GM12874 (cell line): ENCODE data around the gene MSI2.

Source experiments
- TF ChIP-seq, protein P1 (sequence below): IDR thresholded peaks from 2 replicates; pipeline ENCODE4 v1.5.1; 2011; ENCODE audit warnings: low read depth, mild to moderate bottlenecking, control low read depth, low read length, moderate library complexity; ENCODE audit not compliant: insufficient read depth

The MSI2 gene

DNA sequence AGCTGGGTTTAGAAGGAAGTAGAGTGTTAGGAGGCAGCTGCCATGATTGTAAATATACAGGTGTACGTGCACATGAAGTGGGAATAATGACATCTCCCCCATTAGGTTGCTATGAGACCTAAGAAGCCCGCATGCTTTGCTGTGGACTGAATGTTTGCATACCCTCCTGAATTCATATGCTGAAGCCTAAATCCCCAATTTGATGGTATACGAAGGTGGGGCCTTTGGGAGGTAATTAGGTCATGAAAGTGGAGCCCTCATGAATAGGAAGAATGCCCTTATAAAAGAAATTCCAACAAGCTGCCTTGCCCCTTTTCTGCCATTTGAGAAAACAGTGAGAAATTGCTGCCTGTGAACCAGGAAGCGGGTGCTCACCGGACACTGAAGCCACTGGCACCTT, 444.8 kb downstream of the MSI2 start:
- TF ChIP-seq, protein P1, sequence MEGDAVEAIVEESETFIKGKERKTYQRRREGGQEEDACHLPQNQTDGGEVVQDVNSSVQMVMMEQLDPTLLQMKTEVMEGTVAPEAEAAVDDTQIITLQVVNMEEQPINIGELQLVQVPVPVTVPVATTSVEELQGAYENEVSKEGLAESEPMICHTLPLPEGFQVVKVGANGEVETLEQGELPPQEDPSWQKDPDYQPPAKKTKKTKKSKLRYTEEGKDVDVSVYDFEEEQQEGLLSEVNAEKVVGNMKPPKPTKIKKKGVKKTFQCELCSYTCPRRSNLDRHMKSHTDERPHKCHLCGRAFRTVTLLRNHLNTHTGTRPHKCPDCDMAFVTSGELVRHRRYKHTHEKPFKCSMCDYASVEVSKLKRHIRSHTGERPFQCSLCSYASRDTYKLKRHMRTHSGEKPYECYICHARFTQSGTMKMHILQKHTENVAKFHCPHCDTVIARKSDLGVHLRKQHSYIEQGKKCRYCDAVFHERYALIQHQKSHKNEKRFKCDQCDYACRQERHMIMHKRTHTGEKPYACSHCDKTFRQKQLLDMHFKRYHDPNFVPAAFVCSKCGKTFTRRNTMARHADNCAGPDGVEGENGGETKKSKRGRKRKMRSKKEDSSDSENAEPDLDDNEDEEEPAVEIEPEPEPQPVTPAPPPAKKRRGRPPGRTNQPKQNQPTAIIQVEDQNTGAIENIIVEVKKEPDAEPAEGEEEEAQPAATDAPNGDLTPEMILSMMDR, result no peak

DNA sequence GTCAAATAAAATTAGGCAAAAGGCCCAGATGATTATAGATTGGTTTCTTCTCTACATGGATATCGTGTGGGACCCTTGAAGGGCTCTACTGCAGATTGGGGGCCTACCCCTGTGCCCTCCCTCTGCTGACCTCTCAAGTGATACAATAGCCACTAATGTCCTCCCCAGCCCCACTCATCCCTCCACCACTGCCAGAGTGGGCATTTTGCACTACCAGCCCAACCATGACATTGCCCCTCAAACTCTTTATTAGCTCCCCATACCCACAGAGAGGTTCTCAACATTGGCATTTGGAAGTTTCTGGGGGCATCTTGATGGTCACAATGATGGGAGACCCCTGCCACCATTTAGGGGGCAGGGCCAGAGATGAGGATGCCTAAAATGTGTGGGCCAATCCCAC, 446.9 kb downstream of the MSI2 start:
- TF ChIP-seq, protein P1, result no peak

DNA sequence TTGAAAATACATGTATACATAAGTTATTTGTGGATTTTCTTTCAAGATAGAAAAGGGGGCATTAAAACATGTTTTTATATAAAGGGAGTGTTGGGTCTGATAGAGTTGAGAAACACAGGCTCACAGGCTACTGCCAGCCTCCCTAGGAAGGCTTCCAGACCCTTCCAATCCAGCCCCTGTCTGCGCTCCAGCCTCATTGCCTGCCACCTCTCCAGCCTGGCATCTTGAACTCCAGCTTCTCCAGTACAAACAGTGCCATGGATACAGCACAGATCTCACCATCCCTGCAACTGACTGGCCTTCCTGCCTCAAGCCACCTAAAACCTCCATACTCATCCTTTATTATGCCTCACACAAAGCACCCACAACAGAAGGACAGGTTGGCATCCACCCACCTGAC, 448.1 kb downstream of the MSI2 start:
- TF ChIP-seq, protein P1, result no peak

DNA sequence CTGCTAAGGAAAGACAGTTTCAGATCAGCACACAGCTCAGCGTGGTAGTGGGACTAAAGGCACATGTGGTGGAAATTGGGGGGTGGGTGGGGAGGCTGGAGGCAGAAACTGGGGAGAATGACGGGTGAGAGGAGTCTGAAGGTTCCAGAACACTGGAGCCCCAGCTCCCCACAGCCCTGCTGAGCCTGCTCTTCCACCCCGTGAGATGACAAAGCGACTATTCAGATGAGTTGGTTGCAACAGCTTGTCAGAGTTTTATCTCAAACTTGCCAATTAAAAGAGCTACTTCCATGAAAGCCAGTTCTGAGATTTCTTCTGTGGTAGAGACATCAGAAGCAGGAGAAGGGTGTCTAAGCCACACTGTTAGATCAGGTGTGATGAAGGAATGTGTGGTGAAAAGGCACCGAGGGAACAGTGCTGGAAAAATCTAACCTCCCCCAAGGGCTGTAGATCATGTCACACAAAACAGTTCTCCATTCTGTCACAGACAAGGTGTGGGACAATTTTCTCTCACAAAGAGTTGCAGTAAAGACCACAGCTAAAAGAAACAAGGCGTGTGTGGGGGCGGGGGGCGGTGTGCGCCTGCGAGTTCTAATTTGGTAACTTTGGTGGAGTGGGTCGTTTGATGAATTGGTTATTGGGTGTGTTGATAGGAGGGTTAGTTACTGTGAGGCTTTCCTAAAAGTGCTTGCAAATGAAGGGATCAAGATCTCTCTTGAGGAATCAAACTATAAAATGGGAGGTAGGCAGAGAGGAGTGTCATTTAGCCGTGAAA, 449.8 kb downstream of the MSI2 start:
- TF ChIP-seq, protein P1, result no peak

DNA sequence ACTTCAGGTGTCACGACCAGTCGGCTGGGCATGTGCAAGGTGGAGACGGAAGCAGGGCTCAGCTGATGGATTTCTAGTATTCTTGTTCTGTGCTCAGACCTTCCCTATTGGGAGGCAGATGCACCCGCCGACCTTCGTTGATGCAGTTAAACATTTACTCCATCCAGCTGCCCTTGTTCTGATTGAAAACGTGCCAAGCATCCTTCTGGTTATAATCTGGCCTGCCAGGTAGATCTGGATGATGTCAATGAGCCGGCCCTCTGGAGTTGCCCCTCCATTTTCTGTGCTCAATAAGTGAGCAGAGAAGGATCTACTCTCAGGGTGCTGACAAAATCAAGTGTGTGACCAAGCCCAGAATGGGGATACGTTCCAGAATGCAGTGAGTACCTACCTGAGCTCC, 450.4 kb downstream of the MSI2 start:
- TF ChIP-seq, protein P1, result no peak

DNA sequence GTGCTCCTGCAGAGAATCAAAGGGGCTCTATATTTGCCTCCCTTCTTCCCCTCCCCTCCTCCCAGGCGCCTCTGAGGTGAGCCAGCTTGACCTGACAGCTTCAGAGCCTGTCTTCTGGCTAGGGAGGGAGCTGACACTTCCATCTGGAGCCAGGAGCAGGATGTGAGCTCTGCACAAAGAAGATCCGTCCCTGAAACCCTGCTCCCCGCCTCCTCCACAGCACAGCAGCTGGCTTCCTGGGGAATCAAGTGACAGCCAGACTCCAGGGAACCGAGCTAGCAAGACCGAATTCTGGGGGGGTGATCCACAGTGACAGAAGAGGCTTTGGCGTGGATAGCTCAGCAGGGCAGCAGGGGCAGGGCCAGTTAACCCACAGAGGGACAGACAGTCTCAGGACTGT, 451.6 kb downstream of the MSI2 start:
- TF ChIP-seq, protein P1, result no peak

DNA sequence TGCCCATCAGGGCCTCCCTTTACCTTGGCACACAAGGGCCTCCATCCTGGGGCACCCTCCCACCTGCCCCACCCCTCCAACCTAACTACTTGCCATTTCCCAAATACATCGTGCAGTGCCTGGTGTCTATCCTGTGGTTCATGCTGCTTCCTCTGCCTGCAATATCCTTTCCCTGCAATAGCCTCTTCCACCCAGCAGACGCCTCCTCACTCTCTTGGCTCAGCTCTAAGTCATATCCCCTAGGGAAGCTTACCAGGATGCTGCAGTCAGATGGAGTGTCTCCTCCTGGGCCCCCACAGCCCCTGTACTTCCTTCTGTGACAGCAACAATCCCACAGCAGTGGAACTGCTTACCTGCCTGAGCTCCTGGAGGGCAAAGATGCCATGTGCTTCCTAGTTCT, 452.1 kb downstream of the MSI2 start:
- TF ChIP-seq, protein P1, result no peak

DNA sequence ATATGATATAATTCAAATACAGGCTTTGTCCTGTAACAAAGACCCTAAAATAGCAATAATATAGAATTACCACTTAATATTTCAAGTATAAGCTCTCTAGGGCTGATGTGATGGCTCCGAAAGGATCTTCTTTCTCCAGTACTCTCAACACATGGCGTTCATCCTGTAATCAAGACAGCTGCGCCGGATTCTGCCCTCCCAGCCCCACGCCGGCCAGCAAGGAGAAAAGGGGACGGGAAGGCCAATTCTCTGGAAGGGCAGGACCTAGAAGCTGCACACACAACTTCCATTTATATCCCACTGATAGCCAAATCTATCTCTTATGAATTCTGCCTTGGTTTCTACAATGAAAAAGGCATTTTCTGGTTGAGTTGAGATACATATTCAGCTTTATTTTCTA, 456.8 kb downstream of the MSI2 start:
- TF ChIP-seq, protein P1, result no peak
